SK-N-SH treated with all-trans-retinoic acid at 6 μM for 48 hours (cell line): Measurements from ENCODE around the gene C1orf94.

Source experiments
- ISL1 ChIP-seq: fragments of 250-450 bp; sonication (Bioruptor Pico); IDR thresholded peaks from 2 replicates; pipeline ENCODE4 v2.1.2; 2022; ENCODE audit warnings: mild to moderate bottlenecking, moderate library complexity
- PATZ1 ChIP-seq: fragments of 250-450 bp; sonication (Bioruptor Pico); IDR thresholded peaks from 2 replicates; pipeline ENCODE4 v1.8.0; 2020; ENCODE audit warnings: mild to moderate bottlenecking, moderate library complexity, borderline replicate concordance
- TCF4 ChIP-seq: fragments of 250-450 bp; sonication (Bioruptor Pico); IDR thresholded peaks from 2 replicates; pipeline ENCODE4 v1.8.0; 2021; ENCODE audit warnings: mild to moderate bottlenecking, moderate library complexity, borderline replicate concordance
- TOX ChIP-seq: fragments of 250-450 bp; sonication (Bioruptor Pico); IDR thresholded peaks from 2 replicates; pipeline ENCODE4 v1.8.0; 2021; ENCODE audit warnings: mild to moderate bottlenecking, moderate library complexity, borderline replicate concordance
- ZC3H10 ChIP-seq: fragments of 250-450 bp; sonication (Bioruptor Pico); IDR thresholded peaks from 2 replicates; pipeline ENCODE4 v1.5.1; 2021; ENCODE audit warnings: mild to moderate bottlenecking, moderate library complexity
- ZFP3 ChIP-seq: fragments of 250-450 bp; sonication (Bioruptor Pico); IDR thresholded peaks from 2 replicates; pipeline ENCODE4 v1.5.0; 2020; ENCODE audit warnings: mild to moderate bottlenecking, moderate library complexity

GRCh38 chr1:34199927-34200326 is 23.2 kb downstream of the C1orf94 start:
- TF ChIP-seq ZFP3 (CRISPR knock-in tag) (no peak), PATZ1 (CRISPR knock-in tag) (no peak), ZC3H10 (no peak), TCF4 (CRISPR knock-in tag) (no peak), TOX (CRISPR knock-in tag) (no peak), ISL1 (no peak)
